Adipocyte (in vitro differentiated cells): Measurements from ENCODE around the gene TRIM40.
A peak's percentile ranks its signal among the peaks of the same experiment; 100 is the strongest.

ENCODE experiments used
- DNase-seq: peaks from one replicate; pipeline ENCODE4 v3.0.0-alpha.2; 2015; ENCODE audit warnings: low read depth
- H3K27me3 ChIP-seq: replicated peaks from 2 replicates; pipeline ENCODE4 v1.7.0; 2013; ENCODE audit warnings: mild to moderate bottlenecking, low read length, moderate library complexity; ENCODE audit not compliant: control insufficient read depth, insufficient read depth
- H3K36me3 ChIP-seq: 2 replicates; pipeline ENCODE4 v1.7.0; 2013; ENCODE audit warnings: low read length, mild to moderate bottlenecking, moderate library complexity; ENCODE audit not compliant: control insufficient read depth, insufficient read depth, severe bottlenecking
- H3K4me1 ChIP-seq: 2 replicates; pipeline ENCODE4 v1.7.0; 2013; ENCODE audit warnings: mild to moderate bottlenecking, low read length, moderate library complexity; ENCODE audit not compliant: control insufficient read depth, insufficient read depth
- H3K4me3 ChIP-seq: 2 replicates; pipeline ENCODE4 v1.7.0; 2013; ENCODE audit warnings: mild to moderate bottlenecking, low read length, moderate library complexity
- H3K9ac ChIP-seq: 2 replicates; pipeline ENCODE4 v1.7.0; 2013; ENCODE audit warnings: mild to moderate bottlenecking, low read length, moderate library complexity
- H3K9me3 ChIP-seq: 2 replicates; pipeline ENCODE4 v1.7.0; 2013; ENCODE audit warnings: mild to moderate bottlenecking, low read length, moderate library complexity; ENCODE audit not compliant: control insufficient read depth

TRIM40 gene, protein sequence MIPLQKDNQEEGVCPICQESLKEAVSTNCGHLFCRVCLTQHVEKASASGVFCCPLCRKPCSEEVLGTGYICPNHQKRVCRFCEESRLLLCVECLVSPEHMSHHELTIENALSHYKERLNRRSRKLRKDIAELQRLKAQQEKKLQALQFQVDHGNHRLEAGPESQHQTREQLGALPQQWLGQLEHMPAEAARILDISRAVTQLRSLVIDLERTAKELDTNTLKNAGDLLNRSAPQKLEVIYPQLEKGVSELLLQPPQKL

DNA sequence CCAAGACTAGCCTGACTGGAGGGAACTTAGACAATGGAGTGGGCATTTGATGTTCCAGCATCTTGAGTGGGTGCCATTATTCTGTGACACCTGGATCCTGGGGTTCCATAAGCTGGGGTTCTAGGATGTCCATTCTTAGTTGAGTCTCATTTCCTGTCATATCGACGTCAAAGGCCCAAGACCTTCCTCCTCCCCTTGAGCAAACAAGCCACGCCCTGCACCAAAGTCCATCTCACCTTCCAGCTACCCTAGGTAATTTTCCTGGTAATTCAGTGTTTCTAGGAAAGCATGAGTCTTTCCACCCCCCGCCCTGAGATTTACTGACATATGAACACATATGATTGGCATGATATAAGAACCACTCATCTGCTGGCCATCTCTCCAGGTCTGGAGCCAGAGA is at the start of gene TRIM40:
Gene TRIM40 (plus strand): TSS at position 384 of the 400 bp plus-strand sequence. CDS start 897 bp downstream, outside the sequence.
- Histone ChIP-seq H3K4me1 (peaks cover 2% of the 10 kb centered on the region), H3K27me3 (peaks cover 6% of the 10 kb centered on the region), H3K36me3 (no peaks in the 10 kb centered on the region), H3K9ac (no peak within 1 kb of the TSS), H3K9me3 (no peaks in the 10 kb centered on the region), H3K4me3 (no peak within 1 kb of the TSS)
- DNase-seq = no peak

GRCh38 chr6:30087876-30088275 is 48.1 kb upstream of the TRIM40 start:
- H3K9ac ChIP-seq = no peak overlapping the region
- no peak for DNase-seq
- no peak overlapping the region for H3K4me3 ChIP-seq
- H3K9me3 ChIP-seq = no peaks in the 10 kb centered on the region
- H3K36me3 ChIP-seq = no peaks in the 10 kb centered on the region
- peaks cover 18% of the 10 kb centered on the region for H3K4me1 ChIP-seq
- peaks cover 12% of the 10 kb centered on the region for H3K27me3 ChIP-seq

DNA sequence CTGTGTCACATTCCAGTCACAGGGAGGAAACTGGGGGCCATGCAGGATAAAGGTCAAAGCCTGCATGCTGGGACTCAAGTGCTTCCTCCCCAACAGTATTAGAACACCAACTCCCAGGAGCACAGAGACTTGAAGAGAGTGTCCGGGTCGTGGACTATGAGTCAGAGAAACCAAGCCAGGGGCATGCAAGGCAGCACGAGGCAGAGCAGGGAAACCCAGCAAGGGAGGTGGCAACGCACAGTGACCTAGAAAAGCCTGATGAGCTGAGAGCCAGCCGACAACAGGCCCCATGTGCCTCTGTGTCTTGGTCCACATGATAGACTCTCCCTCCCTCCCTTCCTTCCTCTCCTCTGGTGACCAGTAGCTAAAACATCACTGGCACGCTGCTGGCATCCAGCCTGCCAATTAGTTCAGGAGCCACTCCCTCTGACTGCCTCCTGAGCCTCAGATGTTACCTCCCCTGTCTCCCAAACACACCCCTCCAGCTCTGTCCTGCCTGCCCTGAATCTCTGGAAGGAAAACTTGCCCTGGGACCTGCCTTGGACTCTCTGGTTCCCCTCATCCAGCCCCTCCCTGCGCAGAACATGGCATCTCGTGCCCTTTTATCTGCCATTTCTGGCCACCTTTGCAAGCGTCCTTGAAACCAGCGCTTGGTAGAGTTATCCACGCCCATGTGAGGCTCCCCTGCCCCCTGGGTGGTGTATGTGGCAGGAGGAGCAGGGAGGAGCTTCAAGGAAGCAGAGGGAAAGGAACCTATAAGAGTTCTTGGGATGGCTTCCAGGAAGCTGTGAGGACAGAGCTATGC is 44.2 kb upstream of the TRIM40 start:
- peaks cover 35% of the 10 kb centered on the region for H3K4me1 ChIP-seq
- H3K4me3 ChIP-seq = no peak overlapping the region
- H3K9me3 ChIP-seq = no peaks in the 10 kb centered on the region
- peak overlapping the region; percentile 36 for H3K9ac ChIP-seq
- DNase-seq = peak; percentile 69
- peaks cover 12% of the 10 kb centered on the region for H3K27me3 ChIP-seq
- no peaks in the 10 kb centered on the region for H3K36me3 ChIP-seq

DNA sequence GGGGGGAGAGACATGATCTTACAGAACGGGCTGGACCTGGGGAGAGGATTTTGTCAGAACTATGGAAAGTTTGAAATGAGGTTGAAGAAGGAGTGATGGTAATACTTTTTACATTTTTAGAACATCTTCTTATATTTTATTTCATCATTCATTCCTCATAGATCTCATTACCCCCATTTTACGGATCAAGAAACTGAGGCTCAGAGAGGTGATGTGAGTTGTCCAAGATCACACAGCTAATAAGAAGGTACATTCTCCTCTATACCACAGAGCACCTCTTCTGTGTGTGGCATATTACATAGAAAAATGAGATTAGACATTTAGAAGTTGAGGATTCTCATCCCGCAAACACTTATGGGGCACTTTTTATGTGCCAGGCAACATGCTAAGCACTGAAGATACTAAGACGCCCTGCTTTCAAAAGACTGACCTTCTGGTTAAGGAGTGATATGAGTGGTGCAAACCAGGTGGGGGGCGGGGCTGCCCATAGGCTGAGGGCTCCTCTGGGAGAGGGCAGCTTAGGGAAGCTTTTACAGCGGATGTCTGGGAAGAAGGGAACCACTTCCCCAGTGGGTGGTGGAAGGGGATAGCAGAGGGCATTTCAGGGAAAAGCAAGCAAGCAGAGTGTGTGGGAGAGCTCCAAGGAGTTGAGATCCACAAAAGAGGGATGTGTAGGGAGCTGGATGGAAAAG is 42.9 kb upstream of the TRIM40 start:
- Histone ChIP-seq H3K4me3 (no peak overlapping the region), H3K4me1 (peaks cover 35% of the 10 kb centered on the region), H3K9ac (no peak overlapping the region), H3K36me3 (no peaks in the 10 kb centered on the region), H3K9me3 (no peaks in the 10 kb centered on the region), H3K27me3 (peaks cover 11% of the 10 kb centered on the region)
- no peak for DNase-seq

DNA sequence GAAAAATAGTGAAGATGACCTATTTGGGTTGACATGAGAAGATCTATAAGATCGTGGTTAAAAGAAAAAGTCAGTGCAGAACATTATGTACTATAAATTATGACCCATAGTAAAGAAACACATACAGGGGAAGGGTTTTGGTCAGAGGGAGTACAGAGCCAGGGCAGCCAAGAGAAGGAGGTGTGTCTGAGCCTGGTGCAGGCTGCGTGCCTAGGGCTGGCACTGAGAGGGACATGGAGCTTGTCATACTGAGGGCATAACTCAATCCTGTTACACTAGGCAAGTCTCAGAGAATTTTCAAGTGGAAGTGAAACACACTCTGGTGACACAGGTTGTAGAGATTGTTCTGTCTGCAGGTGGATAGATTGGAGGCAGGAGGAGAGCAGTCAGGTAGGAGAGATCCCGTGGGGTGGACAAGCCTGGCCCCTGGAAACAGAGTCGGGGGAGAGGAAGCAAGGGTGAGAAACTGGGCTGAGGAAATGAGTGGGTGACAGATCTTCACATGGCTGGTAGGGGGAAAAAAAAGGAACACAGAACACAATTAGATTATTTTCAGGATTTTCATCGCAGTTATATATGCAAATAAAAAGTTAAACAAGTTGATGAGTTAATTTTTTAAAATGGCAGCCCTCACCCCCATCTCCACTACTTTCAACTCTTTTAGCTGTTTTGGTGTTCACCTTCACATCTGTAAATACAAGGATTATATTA is 41.8 kb upstream of the TRIM40 start:
- no peak for DNase-seq
- Histone ChIP-seq H3K4me3 (no peak overlapping the region), H3K36me3 (no peaks in the 10 kb centered on the region), H3K9ac (no peak overlapping the region), H3K27me3 (peaks cover 20% of the 10 kb centered on the region), H3K4me1 (peaks cover 35% of the 10 kb centered on the region), H3K9me3 (no peaks in the 10 kb centered on the region)

- Histone ChIP-seq H3K27me3 (peaks cover 35% of the 10 kb centered on the region), H3K36me3 (no peaks in the 10 kb centered on the region), H3K4me1 (peaks cover 42% of the 10 kb centered on the region), H3K9me3 (no peaks in the 10 kb centered on the region), H3K9ac (no peak overlapping the region), H3K4me3 (no peak overlapping the region)
- DNase-seq = no peak
These were observed 39.1 kb upstream of the TRIM40 start for GRCh38 chr6:30096829-30097228.

DNA sequence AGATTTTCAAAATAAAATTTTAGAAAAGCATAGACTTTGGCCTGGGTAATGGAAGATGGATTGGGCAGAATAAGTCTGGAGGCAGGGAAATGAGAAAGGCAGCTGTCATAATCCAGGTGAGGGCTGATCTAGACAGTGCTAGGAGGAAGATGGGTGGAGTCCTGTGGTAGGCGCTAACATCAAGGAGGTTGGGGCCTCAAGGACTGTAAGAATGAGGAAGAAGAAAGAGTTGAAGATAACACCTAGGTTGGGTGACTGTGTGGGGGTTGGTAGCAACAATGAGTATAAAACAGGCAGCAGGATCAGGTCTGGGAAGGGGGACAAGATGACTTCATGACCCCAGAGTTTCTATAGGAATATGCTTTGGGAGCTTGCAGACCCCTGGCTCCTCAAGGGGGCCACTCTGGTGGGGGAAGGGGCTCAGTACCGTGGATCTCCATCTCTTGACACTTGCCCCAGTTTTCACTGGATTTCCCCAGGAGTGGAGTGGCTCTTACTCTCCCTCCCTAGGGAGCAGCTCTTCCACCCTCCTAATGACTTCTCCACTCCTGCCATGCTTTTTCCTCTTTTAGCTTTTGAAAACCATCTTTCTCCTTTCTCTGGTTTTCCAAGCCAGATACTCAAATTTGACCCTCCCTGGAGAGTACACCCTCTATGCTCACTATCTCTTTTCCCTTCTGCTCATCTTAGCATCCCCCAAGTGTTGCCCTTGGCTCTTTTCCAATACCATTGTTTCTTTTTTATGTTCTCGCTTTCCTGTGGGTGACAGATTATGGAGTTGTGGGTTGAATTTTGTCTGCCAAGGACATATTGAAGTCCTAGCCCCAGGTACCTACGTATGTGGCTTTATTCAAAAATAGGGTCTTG is 37.8 kb upstream of the TRIM40 start:
- peaks cover 35% of the 10 kb centered on the region for H3K27me3 ChIP-seq

DNA sequence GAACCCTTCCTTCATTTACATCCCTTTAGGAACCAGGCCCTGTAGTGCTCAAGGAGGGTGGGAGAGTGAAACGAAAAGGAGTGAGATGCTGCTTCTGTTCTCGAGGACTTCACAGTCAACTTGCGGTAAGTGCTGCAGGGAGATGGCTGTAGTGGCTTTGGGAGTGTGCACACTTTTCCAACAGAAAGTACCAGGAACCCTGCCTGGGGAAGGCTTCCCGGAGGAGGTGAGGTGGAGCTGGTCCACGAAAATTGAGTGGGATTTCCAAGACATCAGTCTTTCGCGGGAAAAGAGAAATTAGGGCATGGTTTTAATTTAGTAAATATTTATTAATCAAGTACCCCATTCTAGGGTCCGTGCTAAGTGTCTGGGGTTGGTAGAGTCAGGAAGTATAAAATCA is 35.8 kb upstream of the TRIM40 start:
- H3K9me3 ChIP-seq = no peaks in the 10 kb centered on the region
- H3K4me3 ChIP-seq = peak overlapping the region; percentile 82
- no peaks in the 10 kb centered on the region for H3K36me3 ChIP-seq
- no peak for DNase-seq
- no peak overlapping the region for H3K9ac ChIP-seq
- peaks cover 38% of the 10 kb centered on the region for H3K4me1 ChIP-seq
- peaks cover 49% of the 10 kb centered on the region for H3K27me3 ChIP-seq

More for the DNA sequence above, 37.8 kb upstream of the TRIM40 start:
- Histone ChIP-seq H3K9ac (no peak overlapping the region), H3K4me3 (no peak overlapping the region), H3K9me3 (no peaks in the 10 kb centered on the region), H3K4me1 (peaks cover 42% of the 10 kb centered on the region), H3K36me3 (no peaks in the 10 kb centered on the region)
- DNase-seq = no peak

DNA sequence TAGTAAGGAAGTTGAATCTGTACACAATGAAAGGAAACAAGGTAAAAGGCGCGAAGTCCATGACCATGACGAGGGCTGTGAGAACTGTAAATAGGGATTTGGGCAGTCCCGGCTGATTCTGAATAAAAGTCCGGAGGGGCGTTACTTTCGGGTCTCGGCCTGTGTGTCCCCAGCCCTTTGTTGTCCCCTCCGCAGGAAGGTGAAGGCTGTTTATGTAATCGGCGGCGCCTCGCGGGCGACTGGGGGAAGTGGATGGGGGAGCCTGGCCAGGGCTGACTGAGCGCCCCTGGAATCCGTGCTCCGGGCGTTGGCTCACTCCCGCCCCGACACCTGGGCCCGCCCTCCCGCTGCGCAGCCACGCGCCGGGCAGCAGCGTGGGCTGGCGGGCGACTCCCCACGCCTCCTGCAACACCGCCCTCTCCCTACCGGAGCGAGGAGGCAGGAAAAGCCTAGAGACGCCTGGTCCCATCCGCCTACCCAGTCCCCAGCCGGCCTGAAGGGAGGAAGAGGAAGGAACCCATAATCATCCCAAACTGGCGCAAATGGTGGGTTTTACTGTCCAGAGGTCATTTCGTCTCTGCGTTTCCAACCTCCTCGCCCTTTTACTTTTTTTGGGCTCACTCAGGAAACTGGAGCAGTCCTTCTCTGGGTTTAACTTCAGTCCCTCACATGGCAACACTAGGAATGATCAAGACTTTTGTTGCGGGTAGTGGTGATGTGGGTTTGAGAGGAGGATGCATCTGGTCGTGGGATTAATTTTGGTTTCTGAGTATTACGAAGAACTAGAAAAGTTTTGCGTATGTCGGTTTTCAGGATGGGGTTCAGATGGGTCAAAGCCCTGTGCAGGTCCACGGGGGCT is 35.1 kb upstream of the TRIM40 start:
- Histone ChIP-seq H3K4me3 (peak overlapping the region; percentile 82), H3K9ac (peak overlapping the region; percentile 83), H3K36me3 (no peaks in the 10 kb centered on the region), H3K27me3 (peaks cover 49% of the 10 kb centered on the region), H3K4me1 (peaks cover 31% of the 10 kb centered on the region), H3K9me3 (no peaks in the 10 kb centered on the region)
- no peak for DNase-seq
